MCF 10A (cell line): ENCODE results near the gene TP53BP1. TPM values are rescaled to one million over a fixed set of nuclear protein-coding genes. Genes with fewer than 3 reads are reported as not detected.

Experiments used
- BruUV-seq: library from RNA; stranded (reverse); fragments of 400-500 nt; replicated peaks from 2 replicates; lab custom pipeline; 2021; lab: Mats Ljungman, UMichigan
- CTCF ChIA-PET: fragments of 300-600 bp; sonication (Branson Sonifier 250); formaldehyde crosslinking; extraction: SDS; loops from one replicate; lab custom pipeline; 2021; ENCODE audit warnings: antibody characterized with exemption, inconsistent platforms; lab: Yijun Ruan, JAX
- POLR2A ChIA-PET: fragments of 300-600, 350-650 bp; sonication (Branson Sonifier 250); formaldehyde crosslinking; extraction: SDS; loops from one replicate; lab custom pipeline; 2020; ENCODE audit warnings: antibody characterized with exemption, inconsistent platforms; lab: Yijun Ruan, JAX
- DNase-seq: peaks from one replicate; pipeline ENCODE4 v3.0.0-alpha.2; 2018; ENCODE audit not compliant: unreplicated experiment
- H3K27ac Mint-ChIP-seq: one replicate; pipeline ENCODE4 v1.8.0; 2022; ENCODE audit warnings: mild to moderate bottlenecking, low read depth, mixed read lengths; ENCODE audit not compliant: unreplicated experiment
- H3K27me3 Mint-ChIP-seq: one replicate; pipeline ENCODE4 v1.8.0; 2022; ENCODE audit warnings: mixed read lengths; ENCODE audit not compliant: insufficient read depth, unreplicated experiment
- H3K36me3 Mint-ChIP-seq: one replicate; pipeline ENCODE4 v1.8.0; 2022; ENCODE audit warnings: mild to moderate bottlenecking, moderate library complexity, mixed read lengths; ENCODE audit not compliant: insufficient read depth, unreplicated experiment
- H3K4me1 Mint-ChIP-seq: one replicate; pipeline ENCODE4 v1.8.0; 2022; ENCODE audit warnings: mixed read lengths; ENCODE audit not compliant: insufficient read depth, unreplicated experiment
- H3K4me3 Mint-ChIP-seq: one replicate; pipeline ENCODE4 v1.8.0; 2022; ENCODE audit warnings: mild to moderate bottlenecking, moderate library complexity, mixed read lengths; ENCODE audit not compliant: unreplicated experiment
- H3K9me3 Mint-ChIP-seq: one replicate; pipeline ENCODE4 v1.8.0; 2022; ENCODE audit warnings: mixed read lengths; ENCODE audit not compliant: unreplicated experiment
- CTCF ChIP-seq: fragments of 200-600 bp; IDR thresholded peaks from one replicate; pipeline ENCODE4 v1.8.0; 2022; ENCODE audit warnings: antibody characterized with exemption, mild to moderate bottlenecking; ENCODE audit not compliant: unreplicated experiment
- intact Hi-C: fragments of 100-400 bp; cut with micrococcal nuclease; formaldehyde crosslinking; loops from 2 replicates; pipeline ENCODE4 v1.14.1; 2022
- total RNA-seq: library from RNA; stranded (reverse); gene quantifications from 2 replicates; pipeline ENCODE4 v1.2.3, GENCODE V29; 2022

The TP53BP1 gene
- total RNA-seq, 1 experiment from 2014 or later: 38.8 TPM

GRCh38 chr15:43390723-43391122 lies 102.2 kb downstream of the TP53BP1 start:
- ChIA-PET POLR2A (interaction anchor here (0.7 to 1.1 kb wide), 3 partner anchors 18 to 20 kb away, joined by 3 read pairs; partner anchors contain the start of genes TUBGCP4 and ZSCAN29), CTCF (interaction anchor here (1.0 kb wide), 2 partner anchors 15 to 20 kb away, joined by 5 to 7 read pairs; partner anchors contain the start of genes TUBGCP4 and ZSCAN29)
- no TSS peak for BruUV-seq
- peaks cover 71% of the 10 kb centered on the region for H3K36me3 Mint-ChIP-seq
- H3K4me1 Mint-ChIP-seq: no peaks in the 10 kb centered on the region
- TF ChIP-seq CTCF: no peak
- intact Hi-C loops: no loop called here
- H3K4me3 Mint-ChIP-seq: no peak overlapping the region
- no peaks in the 10 kb centered on the region for H3K27me3 Mint-ChIP-seq
- H3K9me3 Mint-ChIP-seq: no peaks in the 10 kb centered on the region
- peak overlapping the region; percentile 1 for H3K27ac Mint-ChIP-seq
- peak; percentile 66 for DNase-seq

- no peaks in the 10 kb centered on the region for H3K4me1 Mint-ChIP-seq
- CTCF ChIA-PET: no interaction called here
- peaks cover 82% of the 10 kb centered on the region for H3K36me3 Mint-ChIP-seq
- H3K4me3 Mint-ChIP-seq: no peak overlapping the region
- intact Hi-C loops: no loop called here
- POLR2A ChIA-PET: interaction anchor here (1.6 kb wide), 1 partner anchor 20 kb away, joined by 3 read pairs; no protein-coding TSS in a partner anchor
- BruUV-seq: no TSS peak
- no peak for DNase-seq
- no peaks in the 10 kb centered on the region for H3K9me3 Mint-ChIP-seq
- H3K27me3 Mint-ChIP-seq: no peaks in the 10 kb centered on the region
- TF ChIP-seq CTCF: no peak
- H3K27ac Mint-ChIP-seq: no peak overlapping the region
These were observed 109.9 kb downstream of the TP53BP1 start for GRCh38 chr15:43383070-43383469.

- POLR2A ChIA-PET: interaction anchor here (2.7 kb wide), 1 partner anchor 10 kb away, joined by 7 read pairs; no protein-coding TSS in a partner anchor
- TF ChIP-seq CTCF: no peak
- Mint-ChIP-seq H3K36me3 (peaks cover 82% of the 10 kb centered on the region), H3K9me3 (no peaks in the 10 kb centered on the region), H3K4me1 (no peaks in the 10 kb centered on the region), H3K27ac (no peak overlapping the region), H3K27me3 (no peaks in the 10 kb centered on the region), H3K4me3 (no peak overlapping the region)
- CTCF ChIA-PET: interaction anchor here (1.5 kb wide), 1 partner anchor 10 kb away, joined by 6 read pairs; no protein-coding TSS in a partner anchor
- BruUV-seq: no TSS peak
- intact Hi-C loops: no loop called here
- DNase-seq: no peak
These were observed 110.6 kb downstream of the TP53BP1 start for GRCh38 chr15:43382310-43382709.

- Mint-ChIP-seq H3K4me1 (peaks cover 6% of the 10 kb centered on the region), H3K36me3 (peaks cover 54% of the 10 kb centered on the region), H3K4me3 (no peak overlapping the region), H3K9me3 (no peaks in the 10 kb centered on the region), H3K27me3 (no peaks in the 10 kb centered on the region), H3K27ac (no peak overlapping the region)
- TF ChIP-seq CTCF: no peak
- POLR2A ChIA-PET: interaction anchor here (0.7 kb wide), 1 partner anchor 14 kb away, joined by 3 read pairs; no protein-coding TSS in a partner anchor
- DNase-seq: no peak
- CTCF ChIA-PET: interaction anchor here (0.7 to 0.8 kb wide), 2 partner anchors 93 to 685 kb away, joined by 3 read pairs; no protein-coding TSS in a partner anchor
- no TSS peak for BruUV-seq
- intact Hi-C loops: no loop called here
These were observed 114.4 kb downstream of the TP53BP1 start for GRCh38 chr15:43378601-43379000.
